ENCODE results near the gene LRRC9.

The LRRC9 gene

GRCh38 chr14:59986556-59987059 lies 66.7 kb downstream of the LRRC9 start:
- Histone ChIP-seq H3K4me3 (ENCODE audit: low read depth, low read length) (no peak overlapping the region), H3K27me3 (ENCODE audit: insufficient read depth, low read depth, severe bottlenecking) (no peaks in the 10 kb centered on the region), H3K36me3 (no peaks in the 10 kb centered on the region), H3K27ac (no peak overlapping the region), H3K9me3 (ENCODE audit: severe bottlenecking) (no peaks in the 10 kb centered on the region)
- TF ChIP-seq CTCF (IDR thresholded peaks at IDR 0.05; ENCODE audit: low read depth, low read length), result no peak
- no peak for DNase-seq

DNA sequence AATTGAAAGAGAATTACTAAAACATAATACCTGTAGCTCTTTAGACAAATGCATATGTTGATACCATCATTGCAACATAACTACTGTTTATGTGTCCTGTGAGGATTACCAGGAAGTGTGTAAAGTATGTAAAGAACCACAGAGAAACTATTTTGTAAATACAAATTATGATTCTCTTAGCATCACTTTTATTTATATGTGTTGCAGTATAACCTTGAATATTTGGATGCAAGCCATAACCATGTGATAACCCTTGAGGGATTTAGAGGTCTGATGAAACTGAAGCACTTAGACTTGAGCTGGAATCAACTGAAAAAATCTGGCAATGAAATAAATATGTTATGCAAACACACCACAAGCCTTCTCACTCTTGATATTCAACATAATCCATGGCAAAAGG lies 77.5 kb downstream of the LRRC9 start:
- H3K27me3 ChIP-seq (ENCODE audit: insufficient read depth, low read depth, severe bottlenecking), result no peaks in the 10 kb centered on the region
- no peak for DNase-seq
- no peaks in the 10 kb centered on the region for H3K36me3 ChIP-seq
- no peak overlapping the region for H3K27ac ChIP-seq
- no peaks in the 10 kb centered on the region for H3K9me3 ChIP-seq (ENCODE audit: severe bottlenecking)
- TF ChIP-seq CTCF (IDR thresholded peaks at IDR 0.05; ENCODE audit: low read depth, low read length), result no peak
- no peak overlapping the region for H3K4me3 ChIP-seq (ENCODE audit: low read depth, low read length)

- H3K36me3 ChIP-seq, result no peaks in the 10 kb centered on the region
- no peak overlapping the region for H3K27ac ChIP-seq
- DNase-seq, result no peak
- no peaks in the 10 kb centered on the region for H3K27me3 ChIP-seq (ENCODE audit: insufficient read depth, low read depth, severe bottlenecking)
- no peak for TF ChIP-seq CTCF (IDR thresholded peaks at IDR 0.05; ENCODE audit: low read depth, low read length)
- H3K9me3 ChIP-seq (ENCODE audit: severe bottlenecking), result no peaks in the 10 kb centered on the region
- no peak overlapping the region for H3K4me3 ChIP-seq (ENCODE audit: low read depth, low read length)
Observed at GRCh38 chr14:59997966-59998365, 78.0 kb downstream of the LRRC9 start.

GRCh38 chr14:59998564-59998963 lies 78.6 kb downstream of the LRRC9 start:
- TF ChIP-seq CTCF (IDR thresholded peaks at IDR 0.05; ENCODE audit: low read depth, low read length), result no peak
- no peak for DNase-seq
- Histone ChIP-seq H3K36me3 (no peaks in the 10 kb centered on the region), H3K4me3 (ENCODE audit: low read depth, low read length) (no peak overlapping the region), H3K27me3 (ENCODE audit: insufficient read depth, low read depth, severe bottlenecking) (no peaks in the 10 kb centered on the region), H3K9me3 (ENCODE audit: severe bottlenecking) (no peaks in the 10 kb centered on the region), H3K27ac (no peak overlapping the region)

DNA sequence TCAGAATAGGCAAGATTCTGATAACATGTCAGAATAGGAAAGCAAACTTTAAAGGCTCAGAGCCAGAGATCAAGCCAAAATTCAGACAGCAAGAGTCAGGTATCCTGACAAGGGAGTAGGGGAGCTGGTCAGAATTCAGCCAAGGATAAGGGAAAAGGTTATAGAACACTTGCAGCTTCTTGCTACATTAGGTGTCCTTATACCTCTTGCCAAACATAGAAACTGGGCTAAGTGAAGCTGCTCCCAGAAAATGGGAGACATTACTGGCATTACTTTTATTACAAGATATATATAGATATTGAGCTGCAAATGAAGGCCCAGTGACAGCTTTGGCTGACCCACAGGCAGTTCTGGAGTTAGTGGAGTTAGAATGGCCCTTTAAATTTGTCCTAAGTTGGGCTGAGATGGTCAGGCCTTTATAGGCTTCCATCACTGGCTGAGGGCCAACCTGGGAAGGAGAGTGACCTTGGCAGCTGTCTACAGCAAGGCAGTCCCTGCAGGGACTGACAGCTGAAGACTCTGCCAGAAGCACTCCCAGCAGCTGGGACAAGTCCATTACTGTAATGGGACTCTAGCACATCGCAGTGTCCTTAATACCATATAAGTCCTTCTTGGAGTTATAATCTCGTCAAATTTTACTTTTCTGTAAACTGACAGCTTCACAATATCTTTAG lies 83.0 kb downstream of the LRRC9 start:
- Histone ChIP-seq H3K36me3 (no peaks in the 10 kb centered on the region), H3K27ac (no peak overlapping the region), H3K27me3 (ENCODE audit: insufficient read depth, low read depth, severe bottlenecking) (no peaks in the 10 kb centered on the region), H3K4me3 (ENCODE audit: low read depth, low read length) (no peak overlapping the region), H3K9me3 (ENCODE audit: severe bottlenecking) (no peaks in the 10 kb centered on the region)
- no peak for TF ChIP-seq CTCF (IDR thresholded peaks at IDR 0.05; ENCODE audit: low read depth, low read length)
- DNase-seq, result peak; percentile 54

- no peak for TF ChIP-seq CTCF (IDR thresholded peaks at IDR 0.05; ENCODE audit: low read depth, low read length)
Observed at GRCh38 chr14:60003991-60004390, 84.0 kb downstream of the LRRC9 start.

More at GRCh38 chr14:60003991-60004390, 84.0 kb downstream of the LRRC9 start:
- Histone ChIP-seq H3K27ac (no peak overlapping the region), H3K27me3 (ENCODE audit: insufficient read depth, low read depth, severe bottlenecking) (no peaks in the 10 kb centered on the region), H3K9me3 (ENCODE audit: severe bottlenecking) (no peaks in the 10 kb centered on the region), H3K4me3 (ENCODE audit: low read depth, low read length) (no peak overlapping the region), H3K36me3 (no peaks in the 10 kb centered on the region)
- DNase-seq, result no peak

Measured in WERI-Rb-1 (cell line).